GM21390 (cell line): ENCODE measurements around the gene SLC35G6.
"Not testable (repeated sequence)": the region's sequence is repeated elsewhere in the genome, so short reads cannot be mapped to it uniquely, and the experiment has no call there.

Experiments
- ATAC-seq: cut with Tn5 transposase; IDR thresholded peaks from one replicate; pipeline ENCODE4 v1.9.1; 2021; ENCODE audit not compliant: unreplicated experiment

The SLC35G6 gene

DNA sequence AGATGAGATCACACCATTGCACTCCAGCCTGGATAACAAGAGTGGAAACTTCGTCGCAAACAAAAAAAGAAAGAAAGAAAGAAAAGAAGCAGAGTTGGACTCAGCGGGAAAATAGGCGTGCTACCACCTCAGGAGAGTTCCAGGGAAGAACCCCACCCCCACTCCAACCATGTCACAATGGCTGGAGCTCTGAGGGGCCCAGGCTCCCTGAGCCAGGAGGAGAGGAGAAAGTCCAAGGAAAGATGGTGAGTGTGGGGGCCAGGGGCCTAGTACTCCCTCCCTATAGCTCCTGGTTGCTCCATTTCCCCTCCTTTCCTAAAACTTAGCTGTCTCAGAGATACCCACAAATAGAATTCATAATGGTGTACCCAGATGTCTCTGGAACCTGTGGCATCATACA, at the start of gene SLC35G6:
SLC35G6 (plus strand) TSS at position 172 of the 400 bp plus-strand sequence; CDS start at position 243, 71 bp downstream.
- not testable (repeated sequence) for ATAC-seq

DNA sequence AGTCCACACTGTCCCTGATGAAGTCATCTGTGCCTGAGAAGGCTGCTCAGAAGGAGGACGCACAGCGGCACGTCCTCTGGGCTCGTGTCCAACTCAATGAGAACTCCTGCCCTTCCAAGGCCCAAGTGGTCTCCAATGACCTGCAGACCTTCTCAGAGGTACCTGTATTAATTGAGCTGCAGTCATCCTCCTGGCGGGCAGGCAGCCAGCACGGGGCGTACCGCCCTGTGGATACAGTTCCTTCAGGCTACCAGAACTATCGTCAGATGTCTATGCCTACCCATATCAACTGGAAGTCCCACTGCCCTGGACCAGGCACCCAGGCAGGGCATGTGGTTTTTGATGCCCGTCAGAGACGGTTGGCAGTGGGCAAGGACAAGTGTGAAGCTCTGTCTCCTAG, 49.0 kb upstream of the SLC35G6 start:
- ATAC-seq = no peak

DNA sequence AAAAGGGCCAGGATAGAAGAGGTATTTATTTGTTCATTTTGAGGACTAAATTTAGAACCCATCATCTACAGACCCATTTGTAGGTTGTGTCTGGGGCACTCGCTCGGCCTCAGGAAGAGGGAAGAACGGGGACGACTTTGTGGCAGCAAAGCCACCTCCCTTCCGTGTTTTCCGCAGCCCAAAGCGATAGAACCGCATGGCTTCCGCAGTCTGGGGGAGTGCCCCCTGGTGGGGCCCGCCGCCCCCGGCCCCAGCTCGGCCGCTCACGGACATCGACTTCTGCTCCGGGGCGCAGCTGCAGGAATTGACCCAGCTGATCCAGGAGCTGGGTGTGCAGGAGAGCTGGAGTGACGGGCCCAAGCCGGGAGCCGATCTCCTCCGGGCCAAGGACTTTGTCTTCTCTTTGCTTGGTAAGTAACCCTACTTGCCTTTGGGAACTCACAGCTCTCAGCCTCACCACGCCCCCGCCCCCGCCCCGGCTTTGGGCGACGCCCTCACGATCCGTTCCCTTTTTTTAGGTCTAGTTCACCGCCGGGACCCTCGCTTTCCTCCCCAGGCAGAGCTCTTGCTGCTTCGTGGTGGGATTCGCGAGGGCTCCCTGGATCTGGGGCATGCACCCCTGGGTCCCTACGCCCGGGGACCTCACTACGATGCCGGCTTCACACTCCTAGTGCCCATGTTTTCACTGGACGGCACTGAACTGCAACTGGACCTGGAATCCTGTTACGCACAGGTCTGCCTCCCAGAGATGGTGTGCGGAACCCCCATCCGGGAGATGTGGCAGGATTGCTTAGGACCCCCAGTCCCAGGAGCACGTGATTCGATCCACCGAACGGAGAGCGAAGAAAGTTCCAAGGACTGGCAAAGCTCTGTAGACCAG, 45.3 kb upstream of the SLC35G6 start:
- ATAC-seq = peak; percentile 20

GRCh38 chr17:7436556-7437368, 44.5 kb upstream of the SLC35G6 start:
- ATAC-seq = no peak

DNA sequence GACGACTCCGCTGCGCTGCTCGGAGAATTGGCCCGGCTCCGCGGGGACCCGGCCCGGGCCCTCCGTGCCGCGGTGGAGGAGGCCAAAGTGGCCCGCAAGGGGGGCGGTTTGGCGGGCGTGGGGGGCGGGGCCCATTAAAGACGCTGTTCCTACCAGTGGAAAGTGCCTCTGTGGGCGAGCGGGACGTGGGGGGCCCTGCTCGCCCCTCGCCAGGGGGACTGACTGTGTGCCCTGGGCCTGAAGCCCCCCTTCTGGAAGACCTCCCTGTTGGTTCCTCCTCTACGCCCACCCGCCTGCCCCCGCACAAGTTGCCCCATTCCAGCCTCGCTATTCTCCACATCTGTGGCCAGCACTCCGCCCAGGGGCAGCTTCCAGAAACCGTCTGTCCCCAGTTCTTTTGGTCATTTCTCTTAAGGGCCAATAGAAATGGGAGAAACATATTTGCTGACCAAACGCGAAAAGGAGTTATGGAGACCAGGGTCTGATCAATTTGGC, 43.8 kb upstream of the SLC35G6 start:
- no peak for ATAC-seq

GRCh38 chr17:7437950-7438614, 43.2 kb upstream of the SLC35G6 start:
- ATAC-seq = no peak

DNA sequence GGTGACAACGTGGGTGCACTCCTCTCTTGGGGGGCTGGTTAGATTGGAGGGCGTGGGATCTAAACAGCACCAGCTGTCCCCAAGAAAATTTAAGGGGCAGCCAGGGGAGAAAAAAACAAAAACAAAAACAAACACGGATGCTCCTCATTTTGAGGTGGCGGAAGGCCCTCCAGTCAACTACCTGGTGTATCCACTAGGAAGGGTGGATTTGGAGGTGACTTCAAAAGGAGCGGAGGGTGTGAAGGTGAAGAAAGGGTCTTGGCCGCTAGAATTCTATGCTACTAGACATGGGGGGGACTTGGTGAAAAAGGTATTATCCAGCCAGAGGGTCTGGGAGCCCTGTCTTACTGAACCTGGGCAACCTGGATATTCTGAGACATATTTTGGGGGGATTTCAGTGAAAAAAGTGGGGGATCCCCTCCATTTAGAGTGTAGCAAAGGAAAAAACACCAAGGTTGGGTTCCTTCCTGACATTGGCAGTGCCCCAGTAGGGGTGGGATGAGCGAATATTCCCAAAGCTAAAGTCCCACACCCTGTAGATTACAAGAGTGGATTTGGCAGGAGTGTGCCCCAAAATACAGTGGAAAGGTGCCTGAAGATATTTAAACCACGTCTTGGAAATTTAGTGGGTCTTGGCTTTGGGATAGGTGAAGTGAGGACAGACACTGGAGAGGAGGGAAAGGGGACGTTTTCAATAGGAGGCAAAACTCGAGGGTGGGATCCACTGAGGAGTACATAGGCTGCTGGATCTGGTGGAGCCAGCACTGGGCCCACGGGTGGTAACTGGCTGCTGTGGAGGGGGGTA, 42.4 kb upstream of the SLC35G6 start:
- ATAC-seq = no peak

DNA sequence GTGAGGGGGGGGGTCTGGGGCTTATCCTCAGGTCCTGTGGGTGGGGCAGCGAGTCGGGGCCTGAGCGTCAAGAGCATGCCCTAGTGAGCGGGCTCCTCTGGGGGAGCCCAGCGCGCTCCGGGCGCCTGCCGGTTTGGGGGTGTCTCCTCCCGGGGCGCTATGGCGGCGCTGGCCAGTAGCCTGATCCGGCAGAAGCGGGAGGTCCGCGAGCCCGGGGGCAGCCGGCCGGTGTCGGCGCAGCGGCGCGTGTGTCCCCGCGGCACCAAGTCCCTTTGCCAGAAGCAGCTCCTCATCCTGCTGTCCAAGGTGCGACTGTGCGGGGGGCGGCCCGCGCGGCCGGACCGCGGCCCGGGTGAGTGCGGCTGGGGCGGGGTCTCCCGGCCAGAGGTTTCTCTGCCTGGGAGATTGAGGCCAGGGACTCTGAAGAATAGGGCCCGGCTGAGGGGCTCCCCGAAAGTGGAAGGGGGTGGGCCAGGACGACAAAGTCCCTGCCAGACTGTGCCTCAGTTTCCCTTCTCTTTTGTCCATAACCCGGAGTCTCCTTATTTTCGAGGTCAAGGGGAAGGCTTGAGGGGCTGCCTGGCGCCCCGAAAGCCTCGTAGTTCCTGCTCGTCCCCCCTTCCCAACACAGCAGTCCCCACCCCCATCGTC, 41.7 kb upstream of the SLC35G6 start, which contains the start of gene FGF11:
FGF11 (plus strand) TSS at position 51 of the 651 bp plus-strand sequence; CDS start at position 160, 109 bp downstream.
- no peak for ATAC-seq

DNA sequence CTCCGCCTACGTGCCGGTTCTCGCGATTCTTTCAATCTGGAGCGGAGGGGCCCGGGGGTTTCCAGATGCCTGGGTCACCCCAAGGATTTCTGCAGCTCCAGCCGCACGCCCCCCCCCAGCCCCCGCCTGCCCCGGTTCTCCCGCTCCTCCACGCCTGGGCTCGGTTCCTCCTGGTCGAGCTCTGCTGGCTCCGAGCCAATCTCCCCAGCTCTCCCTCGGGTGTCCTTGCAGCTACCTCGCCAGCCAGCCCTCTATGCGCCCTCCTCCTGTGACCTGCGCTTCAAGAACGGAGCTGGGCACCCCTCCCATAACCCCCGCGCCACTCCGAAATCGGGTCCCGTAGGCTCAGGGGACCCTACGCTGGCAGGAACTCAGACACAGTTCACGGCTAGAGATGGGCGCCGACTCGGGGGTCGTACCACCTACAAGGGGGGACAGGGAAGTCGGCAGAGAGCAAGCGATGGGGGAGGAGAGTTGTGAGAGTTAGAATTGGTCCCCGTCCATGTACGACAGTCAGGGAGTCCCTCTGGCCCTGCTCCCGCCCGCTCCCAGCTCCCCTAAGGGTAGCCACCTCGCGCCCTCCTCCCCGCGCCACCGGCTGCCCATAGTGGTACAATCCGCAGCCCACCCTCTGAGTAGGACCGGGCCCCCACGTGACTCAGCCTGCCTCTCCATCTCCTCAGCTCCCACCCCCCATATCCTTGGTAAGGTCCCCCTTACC, 41.0 kb upstream of the SLC35G6 start:
- ATAC-seq = no peak

DNA sequence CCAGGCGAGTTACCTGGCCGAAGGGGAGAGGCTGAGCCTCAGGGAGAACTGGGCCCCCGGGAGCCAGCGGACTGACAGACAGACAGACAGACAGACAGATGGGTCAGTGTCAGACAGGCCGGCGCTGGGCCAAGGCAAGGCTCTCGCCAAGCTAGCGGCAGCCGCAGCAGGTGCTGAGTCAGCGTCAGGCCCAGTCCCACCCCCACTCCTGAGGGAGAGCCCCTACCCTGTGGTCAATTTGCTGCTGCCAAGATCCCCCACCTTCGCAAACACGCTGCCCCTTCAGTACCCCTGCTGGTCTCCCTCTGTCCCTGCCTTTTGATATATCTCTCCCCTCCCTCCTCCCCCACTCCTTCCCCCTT, 40.4 kb upstream of the SLC35G6 start:
- ATAC-seq = no peak

GRCh38 chr17:7441266-7441665, 40.0 kb upstream of the SLC35G6 start:
- ATAC-seq = no peak

- no peak for ATAC-seq
These were observed 39.1 kb upstream of the SLC35G6 start for GRCh38 chr17:7442142-7442541.

GRCh38 chr17:7443499-7444485, 37.5 kb upstream of the SLC35G6 start:
- no peak for ATAC-seq

DNA sequence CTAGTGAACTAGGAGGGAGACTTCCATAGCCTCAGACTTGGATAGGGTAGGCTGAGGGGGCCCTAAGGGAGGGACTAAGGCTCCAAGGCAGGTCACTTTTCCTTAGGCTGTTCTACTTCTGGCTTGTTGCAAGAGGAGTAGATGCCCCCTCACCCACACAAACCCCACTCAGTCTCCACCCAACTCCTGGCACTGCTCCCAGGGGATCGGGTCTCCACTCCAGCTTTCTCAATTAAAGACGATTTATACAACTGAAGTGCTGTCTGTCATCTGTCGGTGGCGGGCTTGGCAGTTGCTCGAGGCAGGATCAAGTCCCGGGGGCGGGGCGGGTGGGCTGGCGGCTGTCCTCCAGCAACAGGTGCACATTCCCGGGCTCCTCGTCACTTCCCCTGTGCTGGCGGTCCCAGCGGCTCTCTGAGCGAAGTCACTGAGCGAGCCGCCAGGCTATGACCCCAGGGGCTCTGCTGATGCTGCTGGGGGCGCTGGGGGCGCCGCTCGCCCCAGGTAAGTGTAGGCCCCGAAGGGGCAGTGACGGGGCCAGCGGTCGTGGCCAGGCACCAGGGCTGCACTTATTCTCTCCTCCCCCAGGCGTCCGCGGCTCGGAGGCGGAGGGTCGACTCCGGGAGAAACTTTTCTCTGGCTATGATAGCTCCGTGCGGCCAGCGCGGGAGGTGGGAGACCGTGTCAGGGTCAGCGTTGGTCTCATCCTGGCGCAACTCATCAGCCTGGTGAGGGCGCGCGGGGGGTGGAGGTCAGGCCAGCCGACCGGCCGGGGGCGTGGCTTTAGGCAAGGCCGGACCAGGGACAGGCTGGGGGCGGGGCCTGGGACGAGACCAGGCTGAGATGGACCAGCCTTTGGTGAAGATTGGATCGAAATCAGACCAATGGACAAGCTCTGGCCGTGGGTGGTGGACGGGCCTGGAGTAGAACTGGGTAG, 36.3 kb upstream of the SLC35G6 start, which contains the start of gene CHRNB1:
CHRNB1 (plus strand) TSS at position 380 of the 937 bp plus-strand sequence; CDS start at position 447, 67 bp downstream.
- ATAC-seq = no peak

- ATAC-seq = no peak
These were observed 35.7 kb upstream of the SLC35G6 start for GRCh38 chr17:7445619-7445968.

DNA sequence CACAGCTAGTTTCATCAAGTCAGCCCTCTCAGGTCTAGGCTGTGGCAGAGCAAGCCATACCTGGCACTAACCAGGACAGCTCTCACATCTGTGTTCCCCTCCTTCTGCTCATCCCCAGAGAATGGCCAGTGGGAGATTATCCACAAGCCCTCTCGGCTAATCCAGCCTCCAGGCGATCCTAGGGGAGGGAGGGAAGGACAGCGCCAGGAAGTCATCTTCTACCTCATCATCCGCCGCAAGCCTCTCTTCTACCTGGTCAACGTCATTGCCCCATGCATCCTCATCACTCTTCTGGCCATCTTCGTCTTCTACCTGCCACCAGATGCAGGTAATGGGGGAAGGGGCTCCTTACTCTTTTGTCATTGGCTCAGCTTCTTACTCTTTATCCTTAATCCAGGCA, 32.8 kb upstream of the SLC35G6 start:
- no peak for ATAC-seq
